Measurements from ENCODE around the gene TMEM248. TPM values are rescaled to one million over a fixed set of nuclear protein-coding genes. Genes with fewer than 3 reads are reported as not detected.
"Not testable (repeated sequence)": the region's sequence is repeated elsewhere in the genome, so short reads cannot be mapped to it uniquely, and the experiment has no call there.

Gene TMEM248, protein sequence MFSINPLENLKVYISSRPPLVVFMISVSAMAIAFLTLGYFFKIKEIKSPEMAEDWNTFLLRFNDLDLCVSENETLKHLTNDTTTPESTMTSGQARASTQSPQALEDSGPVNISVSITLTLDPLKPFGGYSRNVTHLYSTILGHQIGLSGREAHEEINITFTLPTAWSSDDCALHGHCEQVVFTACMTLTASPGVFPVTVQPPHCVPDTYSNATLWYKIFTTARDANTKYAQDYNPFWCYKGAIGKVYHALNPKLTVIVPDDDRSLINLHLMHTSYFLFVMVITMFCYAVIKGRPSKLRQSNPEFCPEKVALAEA
- 78.9 and 123 TPM in 2 replicates for total RNA-seq

DNA sequence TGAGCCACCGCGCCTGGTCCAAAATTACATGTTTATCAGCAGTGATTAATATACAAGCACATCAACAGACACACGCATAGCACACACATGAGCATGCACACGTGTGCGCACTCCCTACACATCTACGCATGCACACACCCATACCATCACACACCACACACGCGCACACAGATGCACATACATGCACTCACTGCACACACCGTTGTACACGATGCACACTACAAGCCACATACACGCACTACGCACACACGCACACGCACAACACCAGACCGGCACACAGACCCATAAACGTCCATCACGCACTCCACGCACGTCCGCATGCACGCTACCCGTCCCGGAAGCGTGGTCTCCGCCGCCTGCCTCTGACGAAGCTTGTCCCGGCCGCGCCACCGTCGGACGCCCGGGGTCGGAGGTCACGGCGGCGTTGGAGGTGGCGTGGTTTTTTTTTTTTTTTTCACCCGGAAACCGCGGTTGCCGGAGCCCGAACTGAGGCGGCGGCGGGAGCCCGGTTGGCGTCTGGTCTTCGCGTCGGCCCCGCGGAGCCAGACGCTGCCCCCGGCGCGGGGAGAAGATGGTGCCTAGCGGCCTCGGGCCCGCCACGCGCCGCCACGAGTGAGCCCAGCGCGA is at the start of gene TMEM248:
TMEM248 (plus strand) TSS at position 457 of the 627 bp plus-strand sequence. CDS start 20,641 bp downstream, outside the sequence.
- DNase-seq (ENCODE audit: low read depth): peak; percentile 88
- TF ChIP-seq, protein P1, sequence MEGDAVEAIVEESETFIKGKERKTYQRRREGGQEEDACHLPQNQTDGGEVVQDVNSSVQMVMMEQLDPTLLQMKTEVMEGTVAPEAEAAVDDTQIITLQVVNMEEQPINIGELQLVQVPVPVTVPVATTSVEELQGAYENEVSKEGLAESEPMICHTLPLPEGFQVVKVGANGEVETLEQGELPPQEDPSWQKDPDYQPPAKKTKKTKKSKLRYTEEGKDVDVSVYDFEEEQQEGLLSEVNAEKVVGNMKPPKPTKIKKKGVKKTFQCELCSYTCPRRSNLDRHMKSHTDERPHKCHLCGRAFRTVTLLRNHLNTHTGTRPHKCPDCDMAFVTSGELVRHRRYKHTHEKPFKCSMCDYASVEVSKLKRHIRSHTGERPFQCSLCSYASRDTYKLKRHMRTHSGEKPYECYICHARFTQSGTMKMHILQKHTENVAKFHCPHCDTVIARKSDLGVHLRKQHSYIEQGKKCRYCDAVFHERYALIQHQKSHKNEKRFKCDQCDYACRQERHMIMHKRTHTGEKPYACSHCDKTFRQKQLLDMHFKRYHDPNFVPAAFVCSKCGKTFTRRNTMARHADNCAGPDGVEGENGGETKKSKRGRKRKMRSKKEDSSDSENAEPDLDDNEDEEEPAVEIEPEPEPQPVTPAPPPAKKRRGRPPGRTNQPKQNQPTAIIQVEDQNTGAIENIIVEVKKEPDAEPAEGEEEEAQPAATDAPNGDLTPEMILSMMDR (IDR thresholded peaks at IDR 0.05; ENCODE audit: insufficient read depth, low read depth, low read length): no peak
- H3K4me3 ChIP-seq (ENCODE audit: low read depth, low read length): peak within 1 kb of the TSS; percentile 93

DNA sequence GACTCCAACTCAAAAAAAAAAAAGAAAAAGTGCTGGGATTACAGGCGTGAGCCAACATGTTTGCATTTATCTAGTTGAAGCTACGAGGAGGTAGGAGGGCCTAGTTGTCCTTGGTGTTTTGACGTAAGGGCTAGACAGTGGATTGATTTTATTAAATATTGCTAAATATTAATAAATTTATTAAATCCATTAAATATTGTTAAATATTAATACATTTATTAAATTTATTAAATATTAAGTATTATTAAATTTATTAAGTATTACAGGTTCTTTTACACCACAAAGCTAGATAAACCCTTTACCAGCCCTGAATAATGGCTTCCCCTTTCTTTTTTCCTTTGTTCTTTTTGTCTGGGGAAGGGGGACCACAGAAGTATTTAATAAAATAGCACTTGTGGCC is 47.5 kb upstream of the TMEM248 start:
- no peak for DNase-seq (ENCODE audit: low read depth)

DNA sequence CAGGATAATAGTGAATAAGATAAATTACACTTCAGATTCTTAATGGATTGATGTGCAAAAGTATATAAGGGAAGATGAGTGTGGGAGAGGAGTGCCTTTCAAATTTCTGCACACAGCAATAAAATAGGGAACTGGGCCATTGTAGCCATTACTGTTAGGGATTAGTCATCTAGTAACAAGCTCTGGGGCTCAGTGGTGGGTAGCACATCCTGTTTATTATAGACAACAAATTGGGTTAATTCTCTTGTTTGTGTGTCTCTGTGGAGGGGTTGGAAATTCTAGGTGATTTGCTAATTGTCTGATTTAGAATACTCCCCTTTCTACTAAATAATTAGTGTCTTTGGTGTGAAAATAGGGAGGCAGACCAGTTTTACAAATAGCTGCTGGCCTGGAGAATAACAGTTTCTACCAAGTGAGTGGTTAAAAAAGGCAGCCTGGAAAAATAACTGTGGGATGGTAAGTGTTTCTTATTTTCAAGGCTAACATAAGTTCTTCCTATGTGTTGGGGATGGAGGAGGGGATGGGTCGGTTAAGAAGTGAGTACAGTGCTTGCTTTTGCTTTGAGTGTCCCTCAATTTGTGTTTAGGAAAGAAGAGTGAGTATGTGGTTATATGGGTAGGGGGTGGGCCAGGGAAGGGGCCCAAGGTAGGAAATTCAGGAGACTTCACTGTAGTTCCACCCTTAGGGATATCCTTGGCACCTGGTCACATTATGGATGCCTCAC is 43.3 kb upstream of the TMEM248 start:
- peak; percentile 31 for DNase-seq (ENCODE audit: low read depth)
- H3K4me3 ChIP-seq (ENCODE audit: low read depth, low read length): no peak overlapping the region
- TF ChIP-seq, protein P1 (IDR thresholded peaks at IDR 0.05; ENCODE audit: insufficient read depth, low read depth, low read length): no peak

More for the DNA sequence above, 47.5 kb upstream of the TMEM248 start:
- TF ChIP-seq, protein P1 (IDR thresholded peaks at IDR 0.05; ENCODE audit: insufficient read depth, low read depth, low read length): no peak
- H3K4me3 ChIP-seq (ENCODE audit: low read depth, low read length): no peak overlapping the region

DNA sequence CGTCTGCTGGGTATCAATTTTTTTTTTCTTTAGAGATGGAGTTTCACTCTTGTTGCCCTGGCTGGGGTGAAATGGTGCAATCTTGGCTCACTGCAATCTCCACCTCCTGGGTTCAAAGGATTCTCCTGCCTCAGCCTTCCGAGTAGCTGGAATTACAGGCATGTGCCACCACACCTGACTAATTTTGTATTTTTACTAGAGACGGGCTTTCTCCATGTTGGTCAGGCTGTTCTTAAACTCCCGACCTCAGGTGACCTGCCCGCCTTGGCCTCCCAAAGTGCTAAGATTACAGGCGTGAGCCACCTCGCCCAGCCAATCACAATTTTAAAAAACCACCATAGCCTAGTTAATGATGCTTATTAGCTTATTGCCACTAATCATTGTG is 42.7 kb upstream of the TMEM248 start:
- DNase-seq (ENCODE audit: low read depth); H3K4me3 ChIP-seq (ENCODE audit: low read depth, low read length): not testable (repeated sequence)

DNA sequence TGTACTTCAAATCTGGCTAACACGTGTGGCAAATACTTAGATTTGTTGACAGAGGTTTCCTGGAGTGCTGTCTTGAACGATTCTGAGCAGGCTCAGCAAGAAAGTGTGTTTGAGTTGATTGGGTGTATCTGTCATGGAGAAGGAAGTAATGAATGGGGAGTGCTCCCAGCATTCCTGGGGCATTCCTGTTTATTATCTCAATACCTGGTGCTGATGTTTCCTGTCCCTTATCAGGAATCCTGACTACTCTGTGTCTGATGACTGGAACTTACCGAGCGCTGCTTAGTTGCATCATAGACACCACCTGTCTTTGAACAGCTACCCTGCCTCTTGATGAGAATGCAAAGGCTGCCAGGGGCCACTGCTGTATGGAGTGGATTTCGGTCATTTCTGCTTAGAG is 41.0 kb upstream of the TMEM248 start:
- no peak overlapping the region for H3K4me3 ChIP-seq (ENCODE audit: low read depth, low read length)
- TF ChIP-seq, protein P1 (IDR thresholded peaks at IDR 0.05; ENCODE audit: insufficient read depth, low read depth, low read length): no peak
- DNase-seq (ENCODE audit: low read depth): no peak

DNA sequence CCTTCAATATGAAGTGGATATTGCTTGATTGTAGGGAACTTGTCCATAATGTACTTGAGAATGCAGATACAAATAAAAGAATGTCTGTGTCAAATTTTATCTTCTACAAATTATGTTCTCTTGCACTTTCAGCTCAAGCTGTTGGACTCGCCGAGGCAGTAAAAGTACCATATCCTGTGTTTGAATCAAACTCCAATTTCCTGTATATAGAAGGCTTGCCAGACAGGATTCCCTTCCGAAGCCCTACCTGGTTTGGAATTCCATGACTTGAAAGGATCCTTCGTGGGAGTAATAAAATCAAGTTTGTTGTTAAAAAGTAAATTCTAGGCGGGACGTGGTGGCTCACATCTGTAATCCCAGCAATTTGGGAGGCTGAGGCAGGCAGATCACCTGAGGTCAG is 40.4 kb upstream of the TMEM248 start:
- H3K4me3 ChIP-seq (ENCODE audit: low read depth, low read length); DNase-seq (ENCODE audit: low read depth): not testable (repeated sequence)

DNA sequence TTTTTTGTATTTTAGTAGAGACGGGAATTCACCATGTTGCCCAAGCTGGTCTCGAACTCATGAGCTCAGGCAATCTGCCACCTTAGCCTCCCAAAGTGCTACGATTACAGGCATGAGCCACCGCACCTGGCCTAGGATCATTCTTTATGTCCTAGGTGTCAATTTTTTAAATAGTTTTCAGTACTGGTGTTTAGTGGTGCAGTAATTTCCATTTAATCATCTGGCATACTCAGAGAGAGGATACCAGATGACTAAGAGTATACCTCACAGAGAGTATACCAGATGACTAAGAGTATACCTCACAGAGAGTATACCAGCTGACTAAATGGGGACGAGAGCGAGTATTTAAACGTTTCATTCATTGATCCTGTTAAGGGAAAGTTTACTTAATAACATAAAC is 37.3 kb upstream of the TMEM248 start:
- TF ChIP-seq, protein P1 (IDR thresholded peaks at IDR 0.05; ENCODE audit: insufficient read depth, low read depth, low read length): no peak
- H3K4me3 ChIP-seq (ENCODE audit: low read depth, low read length): no peak overlapping the region
- DNase-seq (ENCODE audit: low read depth): no peak

DNA sequence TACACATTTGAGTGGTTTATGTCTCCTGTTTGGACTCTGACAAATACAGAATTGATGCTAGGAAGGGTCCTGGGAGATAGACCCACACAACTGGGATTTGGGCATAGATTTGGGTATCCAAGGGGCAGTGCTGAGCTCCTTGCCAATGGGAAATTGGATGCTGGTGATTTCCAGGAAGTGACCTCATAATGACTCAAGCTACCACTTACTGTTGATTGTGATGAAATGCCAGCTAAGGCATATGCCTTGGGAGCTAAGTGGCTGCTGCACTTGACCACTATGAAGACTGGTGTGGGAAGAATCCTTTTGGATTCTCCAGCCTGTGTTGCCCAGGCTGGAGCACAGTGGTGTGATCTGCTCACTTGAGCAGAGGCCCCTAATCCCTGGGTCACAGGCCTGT is 36.5 kb upstream of the TMEM248 start:
- not testable (repeated sequence) for H3K4me3 ChIP-seq (ENCODE audit: low read depth, low read length)
- peak; percentile 2 for DNase-seq (ENCODE audit: low read depth)
